GM23338 (cell line): ENCODE measurements around the gene METAP1D. TPM values are rescaled to one million over a fixed set of nuclear protein-coding genes. Genes with fewer than 3 reads are reported as not detected.

Source experiments
- ATAC-seq: fragments of 200-7000 bp; cut with Tn5 transposase; 3 replicates; pipeline ENCODE4 v1.9.1; 2020
- DNase-seq: peaks from one replicate; pipeline ENCODE4 v3.0.0-alpha.2; 2015; ENCODE audit warnings: low spot score
- H2AFZ ChIP-seq: fragments of 200-600 bp; sonication (generic); 2 replicates; pipeline ENCODE4 v1.8.0; 2016; ENCODE audit warnings: antibody characterized with exemption, mild to moderate bottlenecking, moderate library complexity
- H3F3A ChIP-seq: fragments of 200-600 bp; sonication (generic); replicated peaks from 2 replicates; pipeline ENCODE4 v1.8.0; 2017; ENCODE audit warnings: antibody characterized with exemption, mixed run types, low read depth
- H3K27ac ChIP-seq: fragments of 200-600 bp; sonication (generic); 2 replicates; pipeline ENCODE4 v1.6.1; 2016; ENCODE audit warnings: low read depth
- H3K27me3 ChIP-seq: fragments of 200-600 bp; sonication (generic); 2 replicates; pipeline ENCODE4 v1.8.0; 2016; ENCODE audit warnings: mild to moderate bottlenecking, mixed run types, moderate library complexity; ENCODE audit not compliant: insufficient read depth
- H3K36me3 ChIP-seq: fragments of 200-600 bp; sonication (generic); 2 replicates; pipeline ENCODE4 v1.8.0; 2016; ENCODE audit warnings: mild to moderate bottlenecking; ENCODE audit not compliant: insufficient read depth
- H3K4me1 ChIP-seq: fragments of 200-600 bp; sonication (generic); 2 replicates; pipeline ENCODE4 v1.8.0; 2016; ENCODE audit warnings: mild to moderate bottlenecking, moderate library complexity; ENCODE audit not compliant: insufficient read depth
- H3K4me2 ChIP-seq: fragments of 200-600 bp; sonication (generic); 2 replicates; pipeline ENCODE4 v1.7.1; 2017; ENCODE audit warnings: mixed run types
- H3K4me3 ChIP-seq: fragments of 200-600 bp; sonication (generic); 2 replicates; pipeline ENCODE4 v1.6.1; 2016; ENCODE audit warnings: mixed run types
- H3K79me2 ChIP-seq: fragments of 200-600 bp; sonication (generic); replicated peaks from 2 replicates; pipeline ENCODE4 v1.8.0; 2017; ENCODE audit warnings: mild to moderate bottlenecking; ENCODE audit not compliant: insufficient read depth
- H3K9me2 ChIP-seq: fragments of 200-600 bp; sonication (generic); 2 replicates; pipeline ENCODE4 v1.8.0; 2017; ENCODE audit not compliant: insufficient read depth
- H4K20me1 ChIP-seq: fragments of 200-600 bp; sonication (generic); replicated peaks from 2 replicates; pipeline ENCODE4 v1.8.0; 2017; ENCODE audit warnings: mild to moderate bottlenecking; ENCODE audit not compliant: insufficient read depth
- H3K27ac Mint-ChIP-seq: 2 replicates; pipeline ENCODE4 v1.8.0; 2020; ENCODE audit warnings: inconsistent platforms, mild to moderate bottlenecking, moderate library complexity, mixed read lengths
- H3K27me3 Mint-ChIP-seq: 3 replicates; pipeline ENCODE4 v1.8.0; 2022; ENCODE audit warnings: low read depth, mild to moderate bottlenecking, moderate library complexity, mixed read lengths, inconsistent platforms; ENCODE audit not compliant: insufficient read depth, poor library complexity
- H3K36me3 Mint-ChIP-seq: 3 replicates; pipeline ENCODE4 v1.8.0; 2021; ENCODE audit warnings: low read depth, mild to moderate bottlenecking, inconsistent platforms, moderate library complexity, mixed read lengths
- H3K4me1 Mint-ChIP-seq: 3 replicates; pipeline ENCODE4 v1.8.0; 2020; ENCODE audit warnings: mild to moderate bottlenecking, inconsistent platforms, mixed read lengths
- H3K4me3 Mint-ChIP-seq: 3 replicates; pipeline ENCODE4 v1.8.0; 2021; ENCODE audit warnings: moderate library complexity, mild to moderate bottlenecking, inconsistent platforms, mixed read lengths
- H3K9me3 Mint-ChIP-seq: 3 replicates; pipeline ENCODE4 v1.8.0; 2020; ENCODE audit warnings: moderate library complexity, mild to moderate bottlenecking, inconsistent platforms, mixed read lengths
- CREB1 ChIP-seq: fragments of 250-450 bp; sonication (Bioruptor Pico); IDR thresholded peaks from 2 replicates; pipeline ENCODE4 v1.5.0; 2020; ENCODE audit warnings: low read depth, mild to moderate bottlenecking, moderate library complexity
- CTCF ChIP-seq, 2 experiments: fragments of 200-600 bp in 1 of 2; sonication (generic) in 1 of 2; conservative IDR thresholded peaks; 2 replicates each; pipeline versions ENCODE4 v1.5.1 to v1.6.1; 2016 to 2017; ENCODE audit warnings: antibody characterized with exemption in 2 of 2, low read depth in 2 of 2, mild to moderate bottlenecking in 2 of 2, moderate library complexity in 1 of 2
- EZH2 ChIP-seq: fragments of 200-600 bp; sonication (generic); IDR thresholded peaks from one replicate; pipeline ENCODE4 v1.8.0; 2017; ENCODE audit warnings: antibody characterized with exemption, mild to moderate bottlenecking, low read depth; ENCODE audit not compliant: unreplicated experiment
- EZH2phosphoT487 ChIP-seq: fragments of 200-600 bp; sonication (generic); IDR thresholded peaks from one replicate; pipeline ENCODE4 v1.8.1; 2018; ENCODE audit warnings: antibody characterized with exemption; ENCODE audit not compliant: unreplicated experiment
- JUNB ChIP-seq: IDR thresholded peaks from one replicate; pipeline ENCODE4 v1.6.1; 2016; ENCODE audit warnings: antibody characterized with exemption; ENCODE audit not compliant: unreplicated experiment
- NANOG ChIP-seq: IDR thresholded peaks from 2 replicates; pipeline ENCODE4 v1.6.1; 2016; ENCODE audit warnings: antibody characterized with exemption, borderline replicate concordance
- POLR2AphosphoS5 ChIP-seq: IDR thresholded peaks from 2 replicates; pipeline ENCODE4 v1.6.1; 2016; ENCODE audit warnings: antibody characterized with exemption, low read depth
- REST ChIP-seq: IDR thresholded peaks from one replicate; pipeline ENCODE4 v1.6.1; 2018; ENCODE audit warnings: antibody characterized with exemption; ENCODE audit not compliant: unreplicated experiment
- STAT1 ChIP-seq: IDR thresholded peaks from one replicate; pipeline ENCODE4 v1.6.1; 2016; ENCODE audit warnings: antibody characterized with exemption; ENCODE audit not compliant: unreplicated experiment
- ZNF114 ChIP-seq: fragments of 250-450 bp; sonication (Bioruptor Pico); IDR thresholded peaks from 2 replicates; pipeline ENCODE4 v1.5.0; 2020; ENCODE audit warnings: mild to moderate bottlenecking, moderate library complexity
- ZNF331 ChIP-seq: fragments of 250-450 bp; sonication (Bioruptor Pico); IDR thresholded peaks from 2 replicates; pipeline ENCODE4 v1.5.0; 2020; ENCODE audit warnings: low read depth, mild to moderate bottlenecking, moderate library complexity
- ZNF462 ChIP-seq: fragments of 250-450 bp; sonication (Bioruptor Pico); IDR thresholded peaks from 2 replicates; pipeline ENCODE4 v1.5.0; 2020; ENCODE audit warnings: mild to moderate bottlenecking, moderate library complexity
- polyA plus RNA-seq: library from polyadenylated mRNA; unstranded; fragments of >200 nt; fragmentation: Nextera tagmentation; extraction: Ambion mirVana; gene quantifications from 2 replicates; pipeline ENCODE4 v1.2.1, GENCODE V29; 2016
- total RNA-seq: library from RNA; depleted of rRNA; stranded (reverse); fragments of >200 nt; shearing (Covaris generic); gene quantifications from 2 replicates; pipeline ENCODE4 v1.2.3, GENCODE V29; 2014
- TF ChIP-seq, protein P1 (sequence below): IDR thresholded peaks from 2 replicates; pipeline ENCODE4 v1.6.1; 2016; ENCODE audit warnings: antibody characterized with exemption

The METAP1D gene
- total and polyA plus RNA-seq, 2 experiments from 2014 or later = 12.8 to 15.5 TPM

GRCh38 chr2:172070936-172071335 is 71.2 kb downstream of the METAP1D start:
- H3K27me3 ChIP-seq = no peaks in the 10 kb centered on the region
- no peaks in the 10 kb centered on the region for H3K4me1 ChIP-seq
- no peak overlapping the region for H3K4me3 ChIP-seq
- no peak overlapping the region for H3K27ac ChIP-seq
- no peak overlapping the region for H3K4me2 ChIP-seq
- DNase-seq = no peak
- no peak for ATAC-seq
- H3K79me2 ChIP-seq = no peaks in the 10 kb centered on the region
- Mint-ChIP-seq H3K4me1 (no peaks in the 10 kb centered on the region), H3K27me3 (no peaks in the 10 kb centered on the region), H3K27ac (no peak overlapping the region), H3K4me3 (no peak overlapping the region), H3K9me3 (no peaks in the 10 kb centered on the region), H3K36me3 (no peaks in the 10 kb centered on the region)
- H3K9me2 ChIP-seq = no peaks in the 10 kb centered on the region
- H2AFZ ChIP-seq = no peak overlapping the region
- TF ChIP-seq ZNF462 (CRISPR knock-in tag) = no peak
- TF ChIP-seq EZH2phosphoT487 = no peak
- TF ChIP-seq REST = no peak
- no peak for TF ChIP-seq EZH2
- TF ChIP-seq ZNF114 = no peak
- TF ChIP-seq POLR2AphosphoS5 = no peak
- TF ChIP-seq ZNF331 (CRISPR knock-in tag) = no peak
- no peak for TF ChIP-seq JUNB
- no peak for TF ChIP-seq NANOG
- TF ChIP-seq, protein P1, sequence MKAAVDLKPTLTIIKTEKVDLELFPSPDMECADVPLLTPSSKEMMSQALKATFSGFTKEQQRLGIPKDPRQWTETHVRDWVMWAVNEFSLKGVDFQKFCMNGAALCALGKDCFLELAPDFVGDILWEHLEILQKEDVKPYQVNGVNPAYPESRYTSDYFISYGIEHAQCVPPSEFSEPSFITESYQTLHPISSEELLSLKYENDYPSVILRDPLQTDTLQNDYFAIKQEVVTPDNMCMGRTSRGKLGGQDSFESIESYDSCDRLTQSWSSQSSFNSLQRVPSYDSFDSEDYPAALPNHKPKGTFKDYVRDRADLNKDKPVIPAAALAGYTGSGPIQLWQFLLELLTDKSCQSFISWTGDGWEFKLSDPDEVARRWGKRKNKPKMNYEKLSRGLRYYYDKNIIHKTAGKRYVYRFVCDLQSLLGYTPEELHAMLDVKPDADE = no peak
- TF ChIP-seq CTCF (conservative IDR thresholded peaks at IDR 0.05; ENCODE audit: low read depth in 2 of 2) = no peak
- TF ChIP-seq STAT1 = no peak
- TF ChIP-seq CREB1 (CRISPR knock-in tag) = no peak
- no peaks in the 10 kb centered on the region for H3F3A ChIP-seq
- H4K20me1 ChIP-seq = no peaks in the 10 kb centered on the region
- H3K36me3 ChIP-seq = no peaks in the 10 kb centered on the region
